HG03066 (cell line): ENCODE data around the gene EFNB3.

ENCODE experiments used
- ATAC-seq: cut with Tn5 transposase; IDR thresholded peaks from one replicate; pipeline ENCODE4 v1.9.1; 2021; ENCODE audit warnings: low read depth; ENCODE audit not compliant: unreplicated experiment

Gene EFNB3

DNA sequence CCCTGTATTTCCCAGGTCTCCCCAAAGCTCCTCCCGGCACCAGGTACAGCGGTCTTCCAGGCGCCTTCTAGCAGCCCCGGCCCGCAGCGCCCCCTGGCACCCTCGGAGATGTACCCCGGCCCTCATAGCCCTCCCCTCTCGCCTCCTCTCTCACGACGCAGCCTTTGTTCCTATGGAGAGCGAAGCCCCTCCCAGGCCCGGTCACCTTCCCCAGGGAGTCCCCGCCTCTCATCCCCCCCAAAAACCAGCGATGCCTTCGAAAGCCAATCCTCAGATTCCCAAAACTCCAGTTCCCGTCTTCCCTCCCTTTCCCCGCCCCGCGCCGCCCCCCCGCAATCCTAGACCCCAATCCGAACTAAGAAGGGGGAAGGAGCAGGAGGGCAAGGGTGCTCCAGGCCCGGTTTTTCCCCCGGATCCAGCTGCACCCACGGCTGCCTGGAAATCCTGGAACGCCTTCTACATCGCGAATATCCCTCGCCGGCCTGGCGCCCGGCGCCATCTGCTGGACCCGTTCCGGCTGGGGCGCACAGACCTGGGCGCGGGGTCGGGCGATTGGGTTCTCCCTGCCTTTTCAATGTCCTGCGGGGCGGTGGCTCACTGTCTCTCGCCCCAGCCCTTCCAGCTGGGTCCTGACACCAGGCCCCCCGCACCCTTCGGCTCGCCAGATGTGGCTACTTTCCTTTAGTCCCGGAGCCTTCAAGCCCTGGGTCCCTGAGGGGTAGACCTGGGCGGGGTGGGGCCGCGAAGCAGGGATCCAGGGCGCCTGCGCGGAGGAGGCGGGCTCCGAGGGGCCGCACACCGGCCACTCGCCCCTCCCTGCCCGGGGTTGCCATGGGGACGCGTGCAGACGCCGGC, 12.1 kb downstream of the EFNB3 start, which contains the start of gene DNAH2:
Gene DNAH2, plus strand, starts transcription at position 844 of the 855 bp plus-strand sequence. CDS start 1,991 bp downstream, outside the sequence.
- no peak for ATAC-seq

- ATAC-seq, result no peak
Observed at GRCh38 chr17:7717756-7718350, 12.9 kb downstream of the EFNB3 start.

GRCh38 chr17:7719661-7720060, 14.7 kb downstream of the EFNB3 start:
- ATAC-seq, result no peak

GRCh38 chr17:7720125-7720524, 15.1 kb downstream of the EFNB3 start:
- ATAC-seq, result no peak

GRCh38 chr17:7721612-7722011, 16.6 kb downstream of the EFNB3 start:
- ATAC-seq, result no peak

GRCh38 chr17:7727886-7728285, 22.9 kb downstream of the EFNB3 start:
- ATAC-seq, result no peak

- no peak for ATAC-seq
Observed at GRCh38 chr17:7729816-7730215, 24.8 kb downstream of the EFNB3 start.

- ATAC-seq, result no peak
Observed at GRCh38 chr17:7732981-7733539, 28.1 kb downstream of the EFNB3 start.

GRCh38 chr17:7737601-7738000, 32.6 kb downstream of the EFNB3 start:
- ATAC-seq, result no peak

DNA sequence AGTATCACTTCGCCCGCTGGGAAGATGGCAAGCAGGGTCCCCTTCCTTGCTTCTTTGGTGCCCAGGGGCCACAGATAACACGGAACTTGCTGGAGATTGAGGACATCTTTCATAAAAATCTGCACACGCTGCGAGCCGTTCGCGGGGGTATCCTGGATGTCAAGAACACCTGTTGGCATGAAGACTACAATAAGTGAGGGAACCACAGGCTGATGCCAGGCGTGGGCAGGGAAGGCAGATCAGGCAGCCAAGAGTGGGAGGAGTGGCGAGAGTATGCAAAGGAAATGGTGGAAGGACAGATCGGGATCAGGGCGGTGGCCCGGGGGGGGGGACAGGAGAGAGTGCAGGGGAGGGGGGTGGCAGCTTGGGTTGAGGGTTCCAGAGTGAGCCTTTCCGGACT, 34.7 kb downstream of the EFNB3 start:
- ATAC-seq, result no peak

DNA sequence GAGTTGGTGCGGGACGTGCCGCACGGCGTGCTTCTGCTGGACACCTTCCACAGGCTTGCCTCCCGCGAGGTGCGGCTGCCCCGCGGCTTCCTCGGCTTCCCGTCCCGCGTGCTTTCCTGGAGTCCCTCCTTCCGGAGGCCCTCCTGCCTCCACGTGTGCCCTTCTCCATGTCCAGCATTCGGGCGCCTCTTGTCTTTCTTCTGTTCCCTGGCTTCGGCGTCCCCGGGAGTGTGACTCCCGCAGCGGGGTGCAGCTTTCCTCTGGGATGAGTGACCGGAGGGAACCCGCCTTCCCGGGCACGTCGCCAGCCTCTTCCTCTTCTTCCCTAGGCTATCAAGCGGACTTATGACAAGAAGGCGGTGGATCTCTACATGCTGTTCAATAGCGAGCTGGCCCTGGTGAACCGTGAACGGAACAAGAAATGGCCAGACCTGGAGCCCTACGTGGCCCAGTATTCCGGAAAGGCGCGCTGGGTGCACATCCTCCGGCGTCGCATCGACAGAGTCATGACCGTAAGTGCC, 35.5 kb downstream of the EFNB3 start:
- no peak for ATAC-seq

- ATAC-seq, result no peak
Observed at GRCh38 chr17:7742729-7743128, 37.7 kb downstream of the EFNB3 start.

- no peak for ATAC-seq
Observed at GRCh38 chr17:7744416-7744815, 39.4 kb downstream of the EFNB3 start.

GRCh38 chr17:7745748-7746470, 40.9 kb downstream of the EFNB3 start:
- ATAC-seq, result no peak

GRCh38 chr17:7747635-7748071, 42.7 kb downstream of the EFNB3 start:
- ATAC-seq, result no peak

GRCh38 chr17:7748076-7748775, 43.2 kb downstream of the EFNB3 start:
- ATAC-seq, result no peak

DNA sequence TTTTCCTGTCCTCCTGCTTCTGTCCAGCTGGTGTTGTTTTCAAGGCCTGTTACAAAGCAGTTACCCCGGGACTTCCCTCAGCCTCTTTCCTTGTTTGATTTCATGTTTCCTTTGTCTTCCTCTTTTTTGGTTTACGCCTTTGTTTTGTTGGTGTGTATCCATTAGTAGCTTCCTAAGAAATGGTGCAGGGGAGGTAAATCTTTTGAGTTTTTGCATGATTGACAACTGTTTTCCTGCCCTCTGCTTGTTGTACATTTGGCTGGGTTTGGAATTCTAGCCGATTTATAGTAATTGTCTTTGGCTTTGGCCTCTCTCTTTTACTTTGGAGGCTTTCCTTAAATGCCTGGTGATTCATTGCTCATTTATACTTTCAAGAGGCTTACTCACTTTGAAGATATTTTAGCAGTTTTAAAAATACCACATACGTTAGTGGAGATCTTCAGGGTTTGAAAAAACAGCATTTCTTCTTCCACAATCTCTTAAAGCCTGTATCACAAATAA, 45.4 kb downstream of the EFNB3 start:
- ATAC-seq, result no peak

DNA sequence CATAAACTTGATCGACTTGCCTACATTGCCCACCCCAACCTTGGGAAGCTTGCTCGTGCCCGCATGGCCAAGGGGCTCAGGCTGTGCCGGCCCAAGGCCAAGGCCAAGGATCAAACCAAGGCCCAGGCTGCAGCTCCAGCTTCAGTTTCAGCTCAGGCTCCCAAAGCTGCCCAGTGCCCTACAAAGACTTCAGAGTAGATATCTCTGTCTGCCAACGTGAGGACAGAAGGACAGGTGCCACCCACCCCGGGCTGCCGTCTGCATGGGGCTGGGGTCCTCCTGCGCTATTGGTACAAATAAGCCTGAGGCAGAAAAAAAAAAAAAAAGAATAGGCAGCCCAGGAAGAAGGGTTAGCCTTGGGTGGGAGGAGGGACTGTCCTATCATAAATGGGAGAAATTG, 49.7 kb downstream of the EFNB3 start:
- no peak for ATAC-seq

GRCh38 chr17:7755095-7755890, 50.3 kb downstream of the EFNB3 start:
- ATAC-seq, result no peak
